GM18870 (cell line): Measurements from ENCODE around the gene BTN1A1.

Experiments used
- ATAC-seq: cut with Tn5 transposase; IDR thresholded peaks from one replicate; pipeline ENCODE4 v1.9.1; 2021; ENCODE audit warnings: moderate library complexity; ENCODE audit not compliant: unreplicated experiment

BTN1A1 gene

GRCh38 chr6:26475823-26476729 is 24.0 kb upstream of the BTN1A1 start:
- ATAC-seq, result no peak

- ATAC-seq, result no peak
Observed at GRCh38 chr6:26476896-26477295, 23.2 kb upstream of the BTN1A1 start.

- ATAC-seq, result no peak
Observed at GRCh38 chr6:26477426-26477825, 22.7 kb upstream of the BTN1A1 start.

GRCh38 chr6:26478100-26478984 is 21.8 kb upstream of the BTN1A1 start:
- no peak for ATAC-seq

GRCh38 chr6:26478985-26479278 is 21.2 kb upstream of the BTN1A1 start:
- no peak for ATAC-seq

GRCh38 chr6:26482338-26482737 is 17.8 kb upstream of the BTN1A1 start:
- no peak for ATAC-seq

- no peak for ATAC-seq
Observed at GRCh38 chr6:26483727-26484126, 16.4 kb upstream of the BTN1A1 start.

GRCh38 chr6:26484161-26484560 is 15.9 kb upstream of the BTN1A1 start:
- ATAC-seq, result no peak

- ATAC-seq, result no peak
Observed at GRCh38 chr6:26485112-26485780, 14.9 kb upstream of the BTN1A1 start.

GRCh38 chr6:26486358-26486757 is 13.7 kb upstream of the BTN1A1 start:
- ATAC-seq, result no peak

- ATAC-seq, result no peak
Observed at GRCh38 chr6:26487466-26487865, 12.6 kb upstream of the BTN1A1 start.

GRCh38 chr6:26489996-26490964 is 9.8 kb upstream of the BTN1A1 start:
- no peak for ATAC-seq

GRCh38 chr6:26491604-26492003 is 8.5 kb upstream of the BTN1A1 start:
- ATAC-seq, result no peak

GRCh38 chr6:26493258-26493657 is 6.8 kb upstream of the BTN1A1 start:
- no peak for ATAC-seq

- ATAC-seq, result no peak
Observed at GRCh38 chr6:26494117-26494516, 6.0 kb upstream of the BTN1A1 start.

- ATAC-seq, result no peak
Observed at GRCh38 chr6:26495281-26495680, 4.8 kb upstream of the BTN1A1 start.

GRCh38 chr6:26497610-26498009 is 2.5 kb upstream of the BTN1A1 start:
- ATAC-seq, result no peak

- ATAC-seq, result no peak
Observed at GRCh38 chr6:26501482-26501986, 1.4 kb downstream of the BTN1A1 start.

- no peak for ATAC-seq
Observed at GRCh38 chr6:26502165-26502564, 2.1 kb downstream of the BTN1A1 start.

- no peak for ATAC-seq
Observed at GRCh38 chr6:26502626-26503025, 2.5 kb downstream of the BTN1A1 start.
